CD14-positive monocyte (primary cell): Measurements from ENCODE around the gene RELL1. TPM values are rescaled to one million over a fixed set of nuclear protein-coding genes. Genes with fewer than 3 reads are reported as not detected.

Experiments
- DNase-seq, 3 donors: peaks; one replicate each; pipeline ENCODE4 v3.0.0-alpha.2; 2011 to 2022
- H2AFZ ChIP-seq: 2 replicates; pipeline ENCODE4 v1.6.0; 2012; ENCODE audit warnings: mild to moderate bottlenecking, low read depth, low read length, inconsistent platforms; ENCODE audit not compliant: insufficient read depth, poor library complexity, severe bottlenecking
- H3K27ac ChIP-seq, 2 donors: 1 replicate in 1 of 2; 2 replicates in 1 of 2; pipeline ENCODE4 v1.5.1; 2012 to 2013; ENCODE audit warnings: low read length in 2 of 2, control low read depth in 1 of 2, inconsistent platforms in 1 of 2, low read depth in 1 of 2, mild to moderate bottlenecking in 1 of 2
- H3K27me3 ChIP-seq, 2 donors: one replicate each; pipeline versions ENCODE4 v1.6.0 to v1.6.1; 2011 to 2013; ENCODE audit warnings: low read length in 2 of 2; ENCODE audit not compliant: control insufficient read depth in 2 of 2, insufficient read depth in 2 of 2
- H3K36me3 ChIP-seq, 2 donors: replicated peaks in 1 of 2; 1 replicate in 1 of 2; 2 replicates in 1 of 2; pipeline versions ENCODE4 v1.5.1 to v1.6.1; 2012 to 2013; ENCODE audit warnings: low read length in 2 of 2, control low read depth in 1 of 2, inconsistent platforms in 1 of 2, mild to moderate bottlenecking in 1 of 2; ENCODE audit not compliant: insufficient read depth in 2 of 2, control insufficient read depth in 1 of 2
- H3K4me1 ChIP-seq, 2 donors: 1 replicate in 1 of 2; 2 replicates in 1 of 2; pipeline versions ENCODE4 v1.5.1 to v1.6.1; 2012 to 2013; ENCODE audit warnings: low read length in 2 of 2, control low read depth in 1 of 2, inconsistent platforms in 1 of 2, mild to moderate bottlenecking in 1 of 2, moderate library complexity in 1 of 2; ENCODE audit not compliant: insufficient read depth in 2 of 2, control insufficient read depth in 1 of 2
- H3K4me2 ChIP-seq: replicated peaks from 2 replicates; pipeline ENCODE3; 2012; ENCODE audit warnings: low read length, moderate library complexity, mild to moderate bottlenecking; ENCODE audit not compliant: poor library complexity, severe bottlenecking; ENCODE audit errors: extremely low read depth
- H3K4me3 ChIP-seq, 3 experiments: fragments of 200-600 bp in 1 of 3; sonication (generic) in 1 of 3; replicated peaks in 1 of 3; 1 replicate in 2 of 3; 2 replicates in 1 of 3; pipeline ENCODE4 v1.5.1; 2011 to 2013; ENCODE audit warnings: low read length in 3 of 3, mild to moderate bottlenecking in 3 of 3, control low read depth in 2 of 3, low read depth in 2 of 3, inconsistent platforms in 1 of 3, moderate library complexity in 1 of 3
- H3K79me2 ChIP-seq: 2 replicates; pipeline ENCODE4 v1.6.0; 2012; ENCODE audit warnings: mild to moderate bottlenecking, control low read depth, inconsistent platforms, low read length, moderate library complexity; ENCODE audit not compliant: insufficient read depth
- H3K9ac ChIP-seq: 2 replicates; pipeline ENCODE4 v1.6.0; 2017; ENCODE audit warnings: low read length, mild to moderate bottlenecking; ENCODE audit not compliant: insufficient read depth, poor library complexity, severe bottlenecking
- H3K9me3 ChIP-seq, 2 donors: replicated peaks in 1 of 2; 1 replicate in 1 of 2; 2 replicates in 1 of 2; pipeline versions ENCODE4 v1.5.1 to v1.6.1; 2012 to 2013; ENCODE audit warnings: low read length in 2 of 2, control low read depth in 1 of 2; ENCODE audit not compliant: control insufficient read depth in 1 of 2, insufficient read depth in 1 of 2
- H4K20me1 ChIP-seq: 2 replicates; pipeline ENCODE4 v1.6.0; 2012; ENCODE audit warnings: mild to moderate bottlenecking, low read length, control low read depth, moderate library complexity; ENCODE audit not compliant: insufficient read depth
- H3K27ac Mint-ChIP-seq, 7 donors: one replicate each; pipeline ENCODE4 v1.8.0; 2020; ENCODE audit warnings: mild to moderate bottlenecking in 7 of 7, mixed read lengths in 7 of 7, moderate library complexity in 6 of 7, inconsistent platforms in 2 of 7
- H3K27me3 Mint-ChIP-seq, 3 donors: one replicate each; pipeline ENCODE4 v1.8.0; 2021 to 2022; ENCODE audit warnings: low read depth in 3 of 3, mild to moderate bottlenecking in 3 of 3, mixed read lengths in 3 of 3, moderate library complexity in 3 of 3, inconsistent platforms in 1 of 3
- H3K36me3 Mint-ChIP-seq, 2 donors: one replicate each; pipeline ENCODE4 v1.8.0; 2020; ENCODE audit warnings: mixed read lengths in 2 of 2, inconsistent platforms in 1 of 2, mild to moderate bottlenecking in 1 of 2
- H3K4me1 Mint-ChIP-seq: one replicate; pipeline ENCODE4 v1.8.0; 2020; ENCODE audit warnings: mild to moderate bottlenecking, mixed read lengths
- H3K4me3 Mint-ChIP-seq, 2 donors: one replicate each; pipeline ENCODE4 v1.8.0; 2020; ENCODE audit warnings: mild to moderate bottlenecking in 2 of 2, mixed read lengths in 2 of 2, moderate library complexity in 1 of 2
- H3K9me3 Mint-ChIP-seq, 7 donors: one replicate each; pipeline ENCODE4 v1.8.0; 2020 to 2022; ENCODE audit warnings: mixed read lengths in 7 of 7, mild to moderate bottlenecking in 6 of 7, moderate library complexity in 6 of 7, inconsistent platforms in 2 of 7
- CTCF ChIP-seq: fragments of 200-600 bp; IDR thresholded peaks from one replicate; pipeline ENCODE4 v1.8.0; 2022; ENCODE audit warnings: antibody characterized with exemption, mild to moderate bottlenecking
- WGBS: methylation state at CpG from one replicate; pipeline ENCODE4 v1.1.5; 2013; ENCODE audit warnings: missing lambda C conversion rate; ENCODE audit not compliant: insufficient coverage; 5-methylcytosine and 5-hydroxymethylcytosine counted together
- intact Hi-C, 2 donors: fragments of 100-400 bp; cut with micrococcal nuclease; formaldehyde crosslinking; loops; one replicate each; pipeline versions ENCODE4 v1.15.0 to v1.15.1; 2023
- polyA plus RNA-seq, 3 donors: library from polyadenylated mRNA; depleted of rRNA in 1 of 3; unstranded in 2 of 3; stranded (reverse) in 1 of 3; fragments of 300-500 nt in 2 of 3; fragments of >200 nt in 1 of 3; fragmentation: Illumina TruSeq in 2 of 3; gene quantifications; 1 replicate in 2 of 3; 2 replicates in 1 of 3; pipeline ENCODE4 v1.2.3, GENCODE V29; 2012 to 2021

The RELL1 gene
- polyA plus RNA-seq, 3 donors: 13.3 to 30.2 (median 16.2) TPM

- no peak overlapping the region for H3K4me3 ChIP-seq
- Mint-ChIP-seq H3K27me3 (peaks cover 0 to 2% (median 0%) of the 10 kb centered on the region in 3 donors), H3K4me3 (no peak overlapping the region), H3K36me3 (no peaks in the 10 kb centered on the region), H3K27ac (no peak overlapping the region), H3K4me1 (no peaks in the 10 kb centered on the region), H3K9me3 (peaks cover 0 to 2% (median 0%) of the 10 kb centered on the region in 7 donors)
- no peaks in the 10 kb centered on the region for H3K4me1 ChIP-seq
- no peak overlapping the region for H2AFZ ChIP-seq
- H3K9me3 ChIP-seq: no peaks in the 10 kb centered on the region
- TF ChIP-seq CTCF: no peak
- no peak overlapping the region for H3K9ac ChIP-seq
- H3K27me3 ChIP-seq: no peaks in the 10 kb centered on the region
- H3K27ac ChIP-seq: no peak overlapping the region
- WGBS: no CpG with 5 or more reads among the region's 3 CpGs
- H3K79me2 ChIP-seq: no peaks in the 10 kb centered on the region
- intact Hi-C loops: no loop called here
- H4K20me1 ChIP-seq: no peaks in the 10 kb centered on the region
- no peaks in the 10 kb centered on the region for H3K36me3 ChIP-seq
- no peak overlapping the region for H3K4me2 ChIP-seq
- no peak for DNase-seq
Measured at GRCh38 chr4:37706032-37706431, 19.9 kb upstream of the RELL1 start.

GRCh38 chr4:37705571-37705970 lies 19.4 kb upstream of the RELL1 start:
- Mint-ChIP-seq H3K4me1 (no peaks in the 10 kb centered on the region), H3K36me3 (no peaks in the 10 kb centered on the region), H3K4me3 (no peak overlapping the region), H3K27me3 (peaks cover 0 to 2% (median 0%) of the 10 kb centered on the region in 3 donors), H3K27ac (no peak overlapping the region), H3K9me3 (peaks cover 0 to 2% (median 0%) of the 10 kb centered on the region in 7 donors)
- no peaks in the 10 kb centered on the region for H4K20me1 ChIP-seq
- no peak overlapping the region for H3K4me3 ChIP-seq
- DNase-seq: no peak
- no peaks in the 10 kb centered on the region for H3K36me3 ChIP-seq
- H3K27me3 ChIP-seq: no peaks in the 10 kb centered on the region
- H3K79me2 ChIP-seq: no peaks in the 10 kb centered on the region
- H3K9ac ChIP-seq: no peak overlapping the region
- H3K4me1 ChIP-seq: no peaks in the 10 kb centered on the region
- H3K9me3 ChIP-seq: no peaks in the 10 kb centered on the region
- no peak overlapping the region for H3K4me2 ChIP-seq
- TF ChIP-seq CTCF: no peak
- no peak overlapping the region for H2AFZ ChIP-seq
- intact Hi-C loops: no loop called here
- no peak overlapping the region for H3K27ac ChIP-seq
- 97% methylated on average over 4 of the region's 5 CpGs for WGBS
